MM.1S (cell line): ENCODE data around the gene DCST1.
A peak's percentile ranks its signal among the peaks of the same experiment; 100 is the strongest.

Experiments
- DNase-seq: peaks from one replicate; pipeline ENCODE4 v3.0.0-alpha.2; 2015
- H2AFZ ChIP-seq: fragments of 300-600 bp; sonication (generic); 2 replicates; pipeline ENCODE4 v1.6.0; 2016; ENCODE audit warnings: antibody characterized with exemption, low read length
- H3F3A ChIP-seq: fragments of 300-600 bp; sonication (generic); 2 replicates; pipeline ENCODE4 v1.6.1; 2016; ENCODE audit warnings: mild to moderate bottlenecking, antibody characterized with exemption, low read length, moderate library complexity, mixed read lengths; ENCODE audit not compliant: insufficient read depth
- H3K27ac ChIP-seq: fragments of 300-600 bp; sonication (generic); 2 replicates; pipeline ENCODE4 v1.5.1; 2016; ENCODE audit warnings: mild to moderate bottlenecking, low read length
- H3K27me3 ChIP-seq: fragments of 300-600 bp; sonication (generic); replicated peaks from 2 replicates; pipeline ENCODE4 v1.6.0; 2016; ENCODE audit warnings: low read length; ENCODE audit not compliant: insufficient read depth
- H3K36me3 ChIP-seq: fragments of 300-600 bp; sonication (generic); replicated peaks from 2 replicates; pipeline ENCODE4 v1.6.1; 2016; ENCODE audit warnings: mild to moderate bottlenecking, low read length, mixed read lengths; ENCODE audit not compliant: insufficient read depth
- H3K4me1 ChIP-seq: fragments of 300-600 bp; sonication (generic); 2 replicates; pipeline ENCODE4 v1.6.1; 2016; ENCODE audit warnings: low read length, mixed read lengths
- H3K4me2 ChIP-seq: fragments of 300-600 bp; sonication (generic); 2 replicates; pipeline ENCODE4 v1.6.0; 2016; ENCODE audit warnings: low read depth, low read length
- H3K4me3 ChIP-seq: fragments of 300-600 bp; sonication (generic); 2 replicates; pipeline ENCODE4 v1.5.1; 2016; ENCODE audit warnings: low read length, mixed read lengths
- H3K79me2 ChIP-seq: fragments of 300-600 bp; sonication (generic); 2 replicates; pipeline ENCODE4 v1.6.1; 2016; ENCODE audit warnings: mixed run types, low read length, mixed read lengths
- H3K9ac ChIP-seq: fragments of 300-600 bp; sonication (generic); 2 replicates; pipeline ENCODE4 v1.6.1; 2016; ENCODE audit warnings: low read length, mixed read lengths
- H3K9me2 ChIP-seq: fragments of 300-600 bp; sonication (generic); replicated peaks from 2 replicates; pipeline ENCODE4 v1.6.1; 2016; ENCODE audit warnings: mild to moderate bottlenecking, low read length, mixed read lengths; ENCODE audit not compliant: insufficient read depth
- H3K9me3 ChIP-seq: fragments of 300-600 bp; sonication (generic); replicated peaks from 2 replicates; pipeline ENCODE4 v1.6.1; 2016; ENCODE audit warnings: mild to moderate bottlenecking, low read length, mixed read lengths; ENCODE audit not compliant: insufficient read depth
- H4K20me1 ChIP-seq: fragments of 300-600 bp; sonication (generic); 2 replicates; pipeline ENCODE4 v1.6.1; 2016; ENCODE audit warnings: mild to moderate bottlenecking, low read length, moderate library complexity, mixed read lengths; ENCODE audit not compliant: insufficient read depth
- CTCF ChIP-seq: fragments of 300-600 bp; sonication (generic); IDR thresholded peaks from 2 replicates; pipeline ENCODE4 v1.5.1; 2016; ENCODE audit warnings: antibody characterized with exemption, low read length, mixed read lengths
- EZH2 ChIP-seq: fragments of 300-600 bp; sonication (generic); optimal IDR thresholded peaks from 2 replicates; pipeline ENCODE3; 2017; ENCODE audit warnings: low read depth, mild to moderate bottlenecking, antibody characterized with exemption, low read length, mixed read lengths
- EZH2phosphoT487 ChIP-seq: fragments of 300-600 bp; sonication (generic); IDR thresholded peaks from 2 replicates; pipeline ENCODE4 v1.6.1; 2018; ENCODE audit warnings: antibody characterized with exemption, low read length

DCST1 gene

GRCh38 chr1:155000411-155000725 lies 33.3 kb upstream of the DCST1 start:
- no peak for TF ChIP-seq EZH2
- TF ChIP-seq CTCF, result no peak
- TF ChIP-seq EZH2phosphoT487, result no peak
- peaks cover 13% of the 10 kb centered on the region for H3K4me1 ChIP-seq
- H4K20me1 ChIP-seq, result no peaks in the 10 kb centered on the region
- H3K9me2 ChIP-seq, result no peaks in the 10 kb centered on the region
- no peaks in the 10 kb centered on the region for H3K27me3 ChIP-seq
- no peaks in the 10 kb centered on the region for H3K9me3 ChIP-seq
- no peaks in the 10 kb centered on the region for H3K36me3 ChIP-seq
- H2AFZ ChIP-seq, result no peak overlapping the region
- peak overlapping the region; percentile 77 for H3K4me3 ChIP-seq
- DNase-seq, result peak; percentile 74
- peak overlapping the region; percentile 97 for H3K4me2 ChIP-seq
- peaks cover 58% of the 10 kb centered on the region for H3F3A ChIP-seq
- peak overlapping the region; percentile 95 for H3K27ac ChIP-seq
- H3K9ac ChIP-seq, result peak overlapping the region; percentile 93
- peaks cover 28% of the 10 kb centered on the region for H3K79me2 ChIP-seq

GRCh38 chr1:155000726-155001424 lies 32.7 kb upstream of the DCST1 start:
- H3K27ac ChIP-seq, result peak overlapping the region; percentile 95

GRCh38 chr1:155001425-155001674 lies 32.3 kb upstream of the DCST1 start:
- no peaks in the 10 kb centered on the region for H3K27me3 ChIP-seq
- peak overlapping the region; percentile 78 for H2AFZ ChIP-seq
- peaks cover 38% of the 10 kb centered on the region for H3K79me2 ChIP-seq
- no peaks in the 10 kb centered on the region for H4K20me1 ChIP-seq
- peaks cover 61% of the 10 kb centered on the region for H3F3A ChIP-seq
- peak overlapping the region; percentile 93 for H3K9ac ChIP-seq
- H3K4me3 ChIP-seq, result peak overlapping the region; percentile 77
- H3K27ac ChIP-seq, result peak overlapping the region; percentile 95
- peak overlapping the region; percentile 90 for H3K4me2 ChIP-seq
- no peaks in the 10 kb centered on the region for H3K9me2 ChIP-seq
- TF ChIP-seq CTCF (no peak), EZH2 (no peak), EZH2phosphoT487 (no peak)
- no peaks in the 10 kb centered on the region for H3K9me3 ChIP-seq
- DNase-seq, result no peak
- H3K4me1 ChIP-seq, result peaks cover 22% of the 10 kb centered on the region
- H3K36me3 ChIP-seq, result no peaks in the 10 kb centered on the region

More at GRCh38 chr1:155000726-155001424, 32.7 kb upstream of the DCST1 start:
- Histone ChIP-seq H3K9ac (peak overlapping the region; percentile 93), H3K4me2 (peak overlapping the region; percentile 90), H3K79me2 (peaks cover 33% of the 10 kb centered on the region), H3K4me1 (peaks cover 18% of the 10 kb centered on the region), H3K27me3 (no peaks in the 10 kb centered on the region), H3K4me3 (peak overlapping the region; percentile 77), H3F3A (peaks cover 61% of the 10 kb centered on the region), H2AFZ (peak overlapping the region; percentile 78), H3K36me3 (no peaks in the 10 kb centered on the region), H3K9me3 (no peaks in the 10 kb centered on the region), H3K9me2 (no peaks in the 10 kb centered on the region), H4K20me1 (no peaks in the 10 kb centered on the region)
- TF ChIP-seq EZH2phosphoT487 (no peak), CTCF (no peak)
- DNase-seq, result peak; percentile 95
